ENCODE results near the gene LAT.

The LAT gene

GRCh38 chr16:29009050-29009837, 24.4 kb downstream of the LAT start:
- DNase-seq, result no peak

- DNase-seq, result no peak
These were observed 24.9 kb downstream of the LAT start for GRCh38 chr16:29009838-29010166.

- DNase-seq, result no peak
These were observed 26.3 kb downstream of the LAT start for GRCh38 chr16:29011112-29011511.

- no peak for DNase-seq
These were observed 27.0 kb downstream of the LAT start for GRCh38 chr16:29011851-29012250.

GRCh38 chr16:29012913-29013553, 28.2 kb downstream of the LAT start:
- no peak for DNase-seq

- DNase-seq, result no peak
These were observed 29.8 kb downstream of the LAT start for GRCh38 chr16:29014561-29015069.

- DNase-seq, result no peak
These were observed 37.3 kb downstream of the LAT start for GRCh38 chr16:29022196-29022595.

GRCh38 chr16:29023279-29024277, 38.7 kb downstream of the LAT start:
- DNase-seq, result no peak

- no peak for DNase-seq
These were observed 39.4 kb downstream of the LAT start for GRCh38 chr16:29024278-29024677.

GRCh38 chr16:29025218-29025617, 40.4 kb downstream of the LAT start:
- DNase-seq, result no peak

GRCh38 chr16:29025735-29026134, 40.9 kb downstream of the LAT start:
- no peak for DNase-seq

GRCh38 chr16:29028457-29029167, 43.8 kb downstream of the LAT start:
- DNase-seq, result no peak

- no peak for DNase-seq
These were observed 44.5 kb downstream of the LAT start for GRCh38 chr16:29029168-29029994.

GRCh38 chr16:29030086-29030840, 45.4 kb downstream of the LAT start:
- DNase-seq, result no peak

Measured in SHP77 (cell line).